Measurements from ENCODE around the gene THADA. TPM values are rescaled to one million over a fixed set of nuclear protein-coding genes. Genes with fewer than 3 reads are reported as not detected.

Gene THADA
- total RNA-seq, 1 experiment from 2014 or later, result 27.5 TPM

DNA sequence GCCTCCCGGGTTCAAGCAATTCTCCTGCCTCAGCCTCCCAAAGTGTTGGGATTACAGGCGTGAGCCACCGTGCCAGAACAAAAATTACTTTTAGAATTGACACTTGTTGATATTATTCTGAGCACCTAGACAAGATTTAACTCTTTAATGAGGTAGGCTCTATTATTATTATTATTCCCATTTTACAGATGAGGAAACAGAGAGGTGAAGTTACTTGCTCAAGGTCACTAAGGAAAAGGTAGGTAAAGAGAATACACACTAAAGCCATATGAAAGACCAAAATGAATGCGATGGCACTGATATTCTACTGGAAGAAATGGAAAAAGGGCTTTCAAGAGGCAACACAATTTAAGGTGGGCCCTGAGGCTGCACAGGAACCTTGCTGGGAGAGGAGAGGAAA is 295.6 kb downstream of the THADA start:
- DNase-seq (ENCODE audit: low spot score) (no peak), ATAC-seq (no peak)
- Mint-ChIP-seq H3K36me3 (peaks cover 11% of the 10 kb centered on the region), H3K4me3 (no peak overlapping the region), H3K4me1 (peaks cover 15% of the 10 kb centered on the region), H3K27ac (no peak overlapping the region; the same call in 1 of the 2 replicates), H3K9me3 (peaks cover 9% of the 10 kb centered on the region), H3K27me3 (ENCODE audit: low read depth) (no peaks in the 10 kb centered on the region)
- no peak for TF ChIP-seq MYBL2 (CRISPR knock-in tag; IDR thresholded peaks at IDR 0.05)
- TF ChIP-seq RELA (CRISPR knock-in tag; IDR thresholded peaks at IDR 0.05; ENCODE audit: borderline replicate concordance), result no peak
- TF ChIP-seq, protein P1, sequence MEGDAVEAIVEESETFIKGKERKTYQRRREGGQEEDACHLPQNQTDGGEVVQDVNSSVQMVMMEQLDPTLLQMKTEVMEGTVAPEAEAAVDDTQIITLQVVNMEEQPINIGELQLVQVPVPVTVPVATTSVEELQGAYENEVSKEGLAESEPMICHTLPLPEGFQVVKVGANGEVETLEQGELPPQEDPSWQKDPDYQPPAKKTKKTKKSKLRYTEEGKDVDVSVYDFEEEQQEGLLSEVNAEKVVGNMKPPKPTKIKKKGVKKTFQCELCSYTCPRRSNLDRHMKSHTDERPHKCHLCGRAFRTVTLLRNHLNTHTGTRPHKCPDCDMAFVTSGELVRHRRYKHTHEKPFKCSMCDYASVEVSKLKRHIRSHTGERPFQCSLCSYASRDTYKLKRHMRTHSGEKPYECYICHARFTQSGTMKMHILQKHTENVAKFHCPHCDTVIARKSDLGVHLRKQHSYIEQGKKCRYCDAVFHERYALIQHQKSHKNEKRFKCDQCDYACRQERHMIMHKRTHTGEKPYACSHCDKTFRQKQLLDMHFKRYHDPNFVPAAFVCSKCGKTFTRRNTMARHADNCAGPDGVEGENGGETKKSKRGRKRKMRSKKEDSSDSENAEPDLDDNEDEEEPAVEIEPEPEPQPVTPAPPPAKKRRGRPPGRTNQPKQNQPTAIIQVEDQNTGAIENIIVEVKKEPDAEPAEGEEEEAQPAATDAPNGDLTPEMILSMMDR (IDR thresholded peaks at IDR 0.05), result no peak
- TF ChIP-seq, protein P2, sequence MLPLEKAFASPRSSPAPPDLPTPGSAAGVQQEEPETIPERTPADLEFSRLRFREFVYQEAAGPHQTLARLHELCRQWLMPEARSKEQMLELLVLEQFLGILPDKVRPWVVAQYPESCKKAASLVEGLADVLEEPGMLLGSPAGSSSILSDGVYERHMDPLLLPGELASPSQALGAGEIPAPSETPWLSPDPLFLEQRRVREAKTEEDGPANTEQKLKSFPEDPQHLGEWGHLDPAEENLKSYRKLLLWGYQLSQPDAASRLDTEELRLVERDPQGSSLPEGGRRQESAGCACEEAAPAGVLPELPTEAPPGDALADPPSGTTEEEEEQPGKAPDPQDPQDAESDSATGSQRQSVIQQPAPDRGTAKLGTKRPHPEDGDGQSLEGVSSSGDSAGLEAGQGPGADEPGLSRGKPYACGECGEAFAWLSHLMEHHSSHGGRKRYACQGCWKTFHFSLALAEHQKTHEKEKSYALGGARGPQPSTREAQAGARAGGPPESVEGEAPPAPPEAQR (CRISPR knock-in tag; IDR thresholded peaks at IDR 0.05), result no peak
- TF ChIP-seq MXD4 (CRISPR knock-in tag; IDR thresholded peaks at IDR 0.05; ENCODE audit: borderline replicate concordance), result no peak
- TF ChIP-seq EMX1 (CRISPR knock-in tag; IDR thresholded peaks at IDR 0.05), result no peak
- TF ChIP-seq TEAD1 (CRISPR knock-in tag; IDR thresholded peaks at IDR 0.05), result no peak
- TF ChIP-seq, protein P3, sequence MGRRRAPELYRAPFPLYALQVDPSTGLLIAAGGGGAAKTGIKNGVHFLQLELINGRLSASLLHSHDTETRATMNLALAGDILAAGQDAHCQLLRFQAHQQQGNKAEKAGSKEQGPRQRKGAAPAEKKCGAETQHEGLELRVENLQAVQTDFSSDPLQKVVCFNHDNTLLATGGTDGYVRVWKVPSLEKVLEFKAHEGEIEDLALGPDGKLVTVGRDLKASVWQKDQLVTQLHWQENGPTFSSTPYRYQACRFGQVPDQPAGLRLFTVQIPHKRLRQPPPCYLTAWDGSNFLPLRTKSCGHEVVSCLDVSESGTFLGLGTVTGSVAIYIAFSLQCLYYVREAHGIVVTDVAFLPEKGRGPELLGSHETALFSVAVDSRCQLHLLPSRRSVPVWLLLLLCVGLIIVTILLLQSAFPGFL (CRISPR knock-in tag; IDR thresholded peaks at IDR 0.05; ENCODE audit: borderline replicate concordance), result no peak
- TF ChIP-seq, protein P4, sequence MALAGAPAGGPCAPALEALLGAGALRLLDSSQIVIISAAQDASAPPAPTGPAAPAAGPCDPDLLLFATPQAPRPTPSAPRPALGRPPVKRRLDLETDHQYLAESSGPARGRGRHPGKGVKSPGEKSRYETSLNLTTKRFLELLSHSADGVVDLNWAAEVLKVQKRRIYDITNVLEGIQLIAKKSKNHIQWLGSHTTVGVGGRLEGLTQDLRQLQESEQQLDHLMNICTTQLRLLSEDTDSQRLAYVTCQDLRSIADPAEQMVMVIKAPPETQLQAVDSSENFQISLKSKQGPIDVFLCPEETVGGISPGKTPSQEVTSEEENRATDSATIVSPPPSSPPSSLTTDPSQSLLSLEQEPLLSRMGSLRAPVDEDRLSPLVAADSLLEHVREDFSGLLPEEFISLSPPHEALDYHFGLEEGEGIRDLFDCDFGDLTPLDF (CRISPR knock-in tag; IDR thresholded peaks at IDR 0.05), result no peak
- TF ChIP-seq ETV6 (CRISPR knock-in tag; IDR thresholded peaks at IDR 0.05), result no peak
- TF ChIP-seq ZNF671 (CRISPR knock-in tag; IDR thresholded peaks at IDR 0.05), result no peak
- TF ChIP-seq JAZF1 (CRISPR knock-in tag; IDR thresholded peaks at IDR 0.05), result no peak
- no peak for TF ChIP-seq GTF2I (CRISPR knock-in tag; conservative IDR thresholded peaks at IDR 0.05)
- CTCF ChIA-PET, result no interaction called here
- POLR2A ChIA-PET, result interaction anchor here (0.6 to 0.7 kb wide), 2 partner anchors 31 to 901 kb away, joined by 3 to 4 read pairs; no protein-coding TSS in a partner anchor

DNA sequence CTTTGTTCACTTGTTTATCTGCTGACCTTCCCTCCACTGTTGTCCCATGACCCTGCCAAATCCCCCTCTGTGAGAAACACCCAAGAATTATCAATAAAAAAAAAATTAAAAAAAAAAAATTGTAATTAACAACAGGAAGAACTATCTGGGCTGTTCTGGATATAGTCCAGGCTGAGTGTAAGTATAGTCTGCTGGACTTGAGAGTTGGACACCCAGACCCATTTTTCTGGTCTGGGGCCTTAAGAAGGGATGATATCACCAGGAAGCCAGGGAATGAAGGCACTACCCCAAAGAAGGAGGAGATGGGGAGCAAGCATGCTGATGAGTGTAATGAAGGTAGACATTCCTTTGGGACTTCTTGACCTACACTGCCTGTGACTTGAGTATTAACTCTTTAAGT is 297.3 kb downstream of the THADA start:
- Mint-ChIP-seq H3K36me3 (peaks cover 11% of the 10 kb centered on the region), H3K4me1 (peaks cover 15% of the 10 kb centered on the region), H3K9me3 (peaks cover 9% of the 10 kb centered on the region), H3K27ac (no peak overlapping the region), H3K4me3 (no peak overlapping the region), H3K27me3 (ENCODE audit: low read depth) (no peaks in the 10 kb centered on the region)
- DNase-seq (ENCODE audit: low spot score) (no peak), ATAC-seq (no peak)
- POLR2A ChIA-PET, result no interaction called here
- CTCF ChIA-PET, result no interaction called here
- TF ChIP-seq, protein P5, sequence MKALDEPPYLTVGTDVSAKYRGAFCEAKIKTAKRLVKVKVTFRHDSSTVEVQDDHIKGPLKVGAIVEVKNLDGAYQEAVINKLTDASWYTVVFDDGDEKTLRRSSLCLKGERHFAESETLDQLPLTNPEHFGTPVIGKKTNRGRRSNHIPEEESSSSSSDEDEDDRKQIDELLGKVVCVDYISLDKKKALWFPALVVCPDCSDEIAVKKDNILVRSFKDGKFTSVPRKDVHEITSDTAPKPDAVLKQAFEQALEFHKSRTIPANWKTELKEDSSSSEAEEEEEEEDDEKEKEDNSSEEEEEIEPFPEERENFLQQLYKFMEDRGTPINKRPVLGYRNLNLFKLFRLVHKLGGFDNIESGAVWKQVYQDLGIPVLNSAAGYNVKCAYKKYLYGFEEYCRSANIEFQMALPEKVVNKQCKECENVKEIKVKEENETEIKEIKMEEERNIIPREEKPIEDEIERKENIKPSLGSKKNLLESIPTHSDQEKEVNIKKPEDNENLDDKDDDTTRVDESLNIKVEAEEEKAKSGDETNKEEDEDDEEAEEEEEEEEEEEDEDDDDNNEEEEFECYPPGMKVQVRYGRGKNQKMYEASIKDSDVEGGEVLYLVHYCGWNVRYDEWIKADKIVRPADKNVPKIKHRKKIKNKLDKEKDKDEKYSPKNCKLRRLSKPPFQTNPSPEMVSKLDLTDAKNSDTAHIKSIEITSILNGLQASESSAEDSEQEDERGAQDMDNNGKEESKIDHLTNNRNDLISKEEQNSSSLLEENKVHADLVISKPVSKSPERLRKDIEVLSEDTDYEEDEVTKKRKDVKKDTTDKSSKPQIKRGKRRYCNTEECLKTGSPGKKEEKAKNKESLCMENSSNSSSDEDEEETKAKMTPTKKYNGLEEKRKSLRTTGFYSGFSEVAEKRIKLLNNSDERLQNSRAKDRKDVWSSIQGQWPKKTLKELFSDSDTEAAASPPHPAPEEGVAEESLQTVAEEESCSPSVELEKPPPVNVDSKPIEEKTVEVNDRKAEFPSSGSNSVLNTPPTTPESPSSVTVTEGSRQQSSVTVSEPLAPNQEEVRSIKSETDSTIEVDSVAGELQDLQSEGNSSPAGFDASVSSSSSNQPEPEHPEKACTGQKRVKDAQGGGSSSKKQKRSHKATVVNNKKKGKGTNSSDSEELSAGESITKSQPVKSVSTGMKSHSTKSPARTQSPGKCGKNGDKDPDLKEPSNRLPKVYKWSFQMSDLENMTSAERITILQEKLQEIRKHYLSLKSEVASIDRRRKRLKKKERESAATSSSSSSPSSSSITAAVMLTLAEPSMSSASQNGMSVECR (CRISPR knock-in tag; IDR thresholded peaks at IDR 0.05; ENCODE audit: borderline replicate concordance), result no peak
- TF ChIP-seq, protein P6, sequence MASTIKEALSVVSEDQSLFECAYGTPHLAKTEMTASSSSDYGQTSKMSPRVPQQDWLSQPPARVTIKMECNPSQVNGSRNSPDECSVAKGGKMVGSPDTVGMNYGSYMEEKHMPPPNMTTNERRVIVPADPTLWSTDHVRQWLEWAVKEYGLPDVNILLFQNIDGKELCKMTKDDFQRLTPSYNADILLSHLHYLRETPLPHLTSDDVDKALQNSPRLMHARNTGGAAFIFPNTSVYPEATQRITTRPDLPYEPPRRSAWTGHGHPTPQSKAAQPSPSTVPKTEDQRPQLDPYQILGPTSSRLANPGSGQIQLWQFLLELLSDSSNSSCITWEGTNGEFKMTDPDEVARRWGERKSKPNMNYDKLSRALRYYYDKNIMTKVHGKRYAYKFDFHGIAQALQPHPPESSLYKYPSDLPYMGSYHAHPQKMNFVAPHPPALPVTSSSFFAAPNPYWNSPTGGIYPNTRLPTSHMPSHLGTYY (CRISPR knock-in tag; IDR thresholded peaks at IDR 0.05), result no peak
- TF ChIP-seq, protein P7, sequence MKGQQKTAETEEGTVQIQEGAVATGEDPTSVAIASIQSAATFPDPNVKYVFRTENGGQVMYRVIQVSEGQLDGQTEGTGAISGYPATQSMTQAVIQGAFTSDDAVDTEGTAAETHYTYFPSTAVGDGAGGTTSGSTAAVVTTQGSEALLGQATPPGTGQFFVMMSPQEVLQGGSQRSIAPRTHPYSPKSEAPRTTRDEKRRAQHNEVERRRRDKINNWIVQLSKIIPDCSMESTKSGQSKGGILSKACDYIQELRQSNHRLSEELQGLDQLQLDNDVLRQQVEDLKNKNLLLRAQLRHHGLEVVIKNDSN (CRISPR knock-in tag; IDR thresholded peaks at IDR 0.05), result no peak
- TF ChIP-seq NR3C1 (CRISPR knock-in tag; conservative IDR thresholded peaks at IDR 0.05; ENCODE audit: low read depth) (no peak), KAT7 (CRISPR knock-in tag; IDR thresholded peaks at IDR 0.05; ENCODE audit: borderline replicate concordance) (no peak)
- TF ChIP-seq, protein P8, sequence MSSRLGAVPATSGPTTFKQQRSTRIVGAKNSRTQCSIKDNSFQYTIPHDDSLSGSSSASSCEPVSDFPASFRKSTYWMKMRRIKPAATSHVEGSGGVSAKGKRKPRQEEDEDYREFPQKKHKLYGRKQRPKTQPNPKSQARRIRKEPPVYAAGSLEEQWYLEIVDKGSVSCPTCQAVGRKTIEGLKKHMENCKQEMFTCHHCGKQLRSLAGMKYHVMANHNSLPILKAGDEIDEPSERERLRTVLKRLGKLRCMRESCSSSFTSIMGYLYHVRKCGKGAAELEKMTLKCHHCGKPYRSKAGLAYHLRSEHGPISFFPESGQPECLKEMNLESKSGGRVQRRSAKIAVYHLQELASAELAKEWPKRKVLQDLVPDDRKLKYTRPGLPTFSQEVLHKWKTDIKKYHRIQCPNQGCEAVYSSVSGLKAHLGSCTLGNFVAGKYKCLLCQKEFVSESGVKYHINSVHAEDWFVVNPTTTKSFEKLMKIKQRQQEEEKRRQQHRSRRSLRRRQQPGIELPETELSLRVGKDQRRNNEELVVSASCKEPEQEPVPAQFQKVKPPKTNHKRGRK (CRISPR knock-in tag; IDR thresholded peaks at IDR 0.05; ENCODE audit: borderline replicate concordance), result no peak
- TF ChIP-seq, protein P1 (IDR thresholded peaks at IDR 0.05), result no peak
